ENCODE measurements around the gene NEURL1.

DNA sequence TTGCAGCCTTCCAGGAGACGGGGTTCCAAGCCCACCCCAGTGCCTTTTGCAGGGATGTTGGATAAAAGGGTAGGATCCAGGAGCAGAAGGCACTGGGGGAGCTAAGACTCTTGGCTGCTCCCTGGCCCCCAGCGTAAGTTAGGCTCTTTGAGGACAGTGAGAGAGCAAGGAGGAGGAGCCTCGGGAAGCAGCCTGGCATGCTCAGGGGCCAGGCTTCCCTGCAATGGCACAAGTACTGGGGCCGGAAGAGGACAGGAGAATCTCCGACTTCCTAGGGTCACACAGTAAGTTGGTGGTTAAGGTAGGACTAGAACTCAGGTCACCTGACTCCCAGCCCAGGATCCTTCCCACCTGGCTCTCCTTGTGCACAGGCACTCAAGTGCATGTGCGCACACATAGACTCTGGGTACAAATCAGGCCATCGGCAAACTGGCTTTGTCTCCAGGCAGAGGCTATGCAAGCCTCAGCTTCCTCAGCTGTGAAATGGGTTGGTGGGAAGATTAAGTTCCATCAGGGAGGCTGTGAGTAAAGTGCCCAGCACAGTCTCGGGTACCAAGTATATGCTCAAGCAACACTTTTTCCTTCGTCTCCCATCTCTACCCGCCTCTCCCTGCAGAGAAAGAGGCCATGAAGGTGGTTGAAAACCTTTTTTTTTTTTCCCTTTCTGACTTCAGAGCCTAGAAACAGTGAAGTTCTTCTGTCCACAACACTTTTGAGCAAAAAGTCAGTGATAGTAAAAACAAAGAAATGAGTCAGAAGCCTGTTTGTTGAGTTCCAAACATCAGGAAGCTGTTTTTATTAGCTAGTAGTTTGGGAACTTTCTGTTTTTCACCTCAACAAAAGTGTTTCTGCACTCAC, 79.1 kb downstream of the NEURL1 start:
- TF ChIP-seq CTCF (conservative IDR thresholded peaks at IDR 0.05 in 1 of 2, IDR thresholded peaks at IDR 0.05 in 1 of 2; ENCODE audit: extremely low read depth in 1 of 2, insufficient read depth in 1 of 2, low read depth in 1 of 2, low read length in 2 of 2) (no peak), EZH2 (IDR thresholded peaks at IDR 0.05; ENCODE audit: borderline replicate concordance, low read length) (no peak)
